ENCODE measurements around the gene ANK3. TPM values are rescaled to one million over a fixed set of nuclear protein-coding genes. Genes with fewer than 3 reads are reported as not detected.

The ANK3 gene
- total RNA-seq, 1 experiment from 2014 or later: 6.7 TPM

GRCh38 chr10:60283397-60283796, 106.3 kb downstream of the ANK3 start:
- no peaks in the 10 kb centered on the region for H3K27me3 Mint-ChIP-seq (ENCODE audit: insufficient read depth, unreplicated experiment)
- H3K27ac Mint-ChIP-seq (ENCODE audit: low read depth, unreplicated experiment): peak overlapping the region; percentile 29
- peaks cover 14% of the 10 kb centered on the region for H3K4me1 Mint-ChIP-seq (ENCODE audit: insufficient read depth, unreplicated experiment)
- ChIA-PET POLR2A (no interaction called here), CTCF (interaction anchor here (0.6 kb wide), 1 partner anchor 56 kb away, joined by 3 read pairs; no protein-coding TSS in a partner anchor)
- no peak overlapping the region for H3K4me3 Mint-ChIP-seq (ENCODE audit: unreplicated experiment)
- H3K9me3 Mint-ChIP-seq (ENCODE audit: unreplicated experiment): no peaks in the 10 kb centered on the region
- BruUV-seq (replicated peaks): no TSS peak
- H3K36me3 Mint-ChIP-seq (ENCODE audit: insufficient read depth, unreplicated experiment): peaks cover 11% of the 10 kb centered on the region
- intact Hi-C loops (cut with micrococcal nuclease): no loop called here
- peak; percentile 8 for DNase-seq (ENCODE audit: unreplicated experiment)
- no peak for TF ChIP-seq CTCF (IDR thresholded peaks at IDR 0.05; ENCODE audit: unreplicated experiment)

GRCh38 chr10:60282771-60283353, 106.8 kb downstream of the ANK3 start:
- Mint-ChIP-seq H3K36me3 (ENCODE audit: insufficient read depth, unreplicated experiment) (peaks cover 11% of the 10 kb centered on the region), H3K27me3 (ENCODE audit: insufficient read depth, unreplicated experiment) (no peaks in the 10 kb centered on the region), H3K9me3 (ENCODE audit: unreplicated experiment) (no peaks in the 10 kb centered on the region), H3K27ac (ENCODE audit: low read depth, unreplicated experiment) (peak overlapping the region; percentile 29), H3K4me1 (ENCODE audit: insufficient read depth, unreplicated experiment) (peaks cover 14% of the 10 kb centered on the region), H3K4me3 (ENCODE audit: unreplicated experiment) (no peak overlapping the region)
- ChIA-PET CTCF (interaction anchor here (0.6 to 0.7 kb wide), 2 partner anchors 56 to 157 kb away, joined by 3 read pairs; no protein-coding TSS in a partner anchor), POLR2A (no interaction called here)
- no TSS peak for BruUV-seq (replicated peaks)
- peak; percentile 44 for DNase-seq (ENCODE audit: unreplicated experiment)
- intact Hi-C loops (cut with micrococcal nuclease): no loop called here
- TF ChIP-seq CTCF (IDR thresholded peaks at IDR 0.05; ENCODE audit: unreplicated experiment): no peak

- Mint-ChIP-seq H3K27ac (ENCODE audit: low read depth, unreplicated experiment) (peak overlapping the region; percentile 29), H3K4me1 (ENCODE audit: insufficient read depth, unreplicated experiment) (peaks cover 14% of the 10 kb centered on the region), H3K36me3 (ENCODE audit: insufficient read depth, unreplicated experiment) (peaks cover 11% of the 10 kb centered on the region), H3K4me3 (ENCODE audit: unreplicated experiment) (no peak overlapping the region), H3K27me3 (ENCODE audit: insufficient read depth, unreplicated experiment) (no peaks in the 10 kb centered on the region), H3K9me3 (ENCODE audit: unreplicated experiment) (no peaks in the 10 kb centered on the region)
- no TSS peak for BruUV-seq (replicated peaks)
- ChIA-PET POLR2A (no interaction called here), CTCF (interaction anchor here (0.7 kb wide), 1 partner anchor 158 kb away, joined by 3 read pairs; no protein-coding TSS in a partner anchor)
- no peak for DNase-seq (ENCODE audit: unreplicated experiment)
- TF ChIP-seq CTCF (IDR thresholded peaks at IDR 0.05; ENCODE audit: unreplicated experiment): no peak
- intact Hi-C loops (cut with micrococcal nuclease): no loop called here
Observed at GRCh38 chr10:60281792-60282353, 107.8 kb downstream of the ANK3 start.

- ChIA-PET POLR2A (no interaction called here), CTCF (no interaction called here)
- peaks cover 11% of the 10 kb centered on the region for H3K36me3 Mint-ChIP-seq (ENCODE audit: insufficient read depth, unreplicated experiment)
- TF ChIP-seq CTCF (IDR thresholded peaks at IDR 0.05; ENCODE audit: unreplicated experiment): no peak
- no peaks in the 10 kb centered on the region for H3K27me3 Mint-ChIP-seq (ENCODE audit: insufficient read depth, unreplicated experiment)
- H3K9me3 Mint-ChIP-seq (ENCODE audit: unreplicated experiment): no peaks in the 10 kb centered on the region
- H3K4me3 Mint-ChIP-seq (ENCODE audit: unreplicated experiment): no peak overlapping the region
- peaks cover 14% of the 10 kb centered on the region for H3K4me1 Mint-ChIP-seq (ENCODE audit: insufficient read depth, unreplicated experiment)
- H3K27ac Mint-ChIP-seq (ENCODE audit: low read depth, unreplicated experiment): peak overlapping the region; percentile 29
- BruUV-seq (replicated peaks): no TSS peak
- intact Hi-C loops (cut with micrococcal nuclease): no loop called here
- DNase-seq (ENCODE audit: unreplicated experiment): peak; percentile 10
Observed at GRCh38 chr10:60281331-60281730, 108.3 kb downstream of the ANK3 start.

All from MCF 10A (cell line).